Stimulated activated CD8-positive, alpha-beta memory T cell treated with anti-CD3 and anti-CD28 coated beads, Interleukin-12 subunit alpha, Interleukin-12 subunit beta, amount 100 ng/mL, for 1 hour (primary cell): ENCODE results near the gene DDX10.

ENCODE experiments used
- DNase-seq: peaks from one replicate; pipeline ENCODE4 v3.0.0-alpha.2; 2020; ENCODE audit warnings: low read depth

The DDX10 gene

GRCh38 chr11:108939135-108939534, 274.3 kb downstream of the DDX10 start:
- no peak for DNase-seq

- DNase-seq = no peak
Measured at GRCh38 chr11:108943853-108944252, 279.0 kb downstream of the DDX10 start.

GRCh38 chr11:108944471-108945178, 279.8 kb downstream of the DDX10 start:
- no peak for DNase-seq

- DNase-seq = no peak
Measured at GRCh38 chr11:108945341-108945740, 280.5 kb downstream of the DDX10 start.

- no peak for DNase-seq
Measured at GRCh38 chr11:108947654-108948570, 283.0 kb downstream of the DDX10 start.

- no peak for DNase-seq
Measured at GRCh38 chr11:108958368-108959104, 293.7 kb downstream of the DDX10 start.

GRCh38 chr11:108959105-108959761, 294.4 kb downstream of the DDX10 start:
- DNase-seq = no peak

- DNase-seq = no peak
Measured at GRCh38 chr11:108959874-108960273, 295.0 kb downstream of the DDX10 start.

GRCh38 chr11:108960501-108960900, 295.6 kb downstream of the DDX10 start:
- no peak for DNase-seq

GRCh38 chr11:108961095-108961494, 296.2 kb downstream of the DDX10 start:
- DNase-seq = no peak

- DNase-seq = no peak
Measured at GRCh38 chr11:108963118-108963517, 298.2 kb downstream of the DDX10 start.

- DNase-seq = no peak
Measured at GRCh38 chr11:108965306-108966001, 300.6 kb downstream of the DDX10 start.

GRCh38 chr11:108966206-108966605, 301.3 kb downstream of the DDX10 start:
- DNase-seq = no peak

GRCh38 chr11:108966978-108967377, 302.1 kb downstream of the DDX10 start:
- no peak for DNase-seq

GRCh38 chr11:108967571-108967970, 302.7 kb downstream of the DDX10 start:
- DNase-seq = no peak

- DNase-seq = no peak
Measured at GRCh38 chr11:108970221-108970991, 305.5 kb downstream of the DDX10 start.

- no peak for DNase-seq
Measured at GRCh38 chr11:108973402-108974162, 308.7 kb downstream of the DDX10 start.

GRCh38 chr11:108975026-108975425, 310.2 kb downstream of the DDX10 start:
- no peak for DNase-seq

- no peak for DNase-seq
Measured at GRCh38 chr11:108975641-108976071, 310.8 kb downstream of the DDX10 start.
